Stimulated activated CD8-positive, alpha-beta memory T cell treated with anti-CD3 and anti-CD28 coated beads, Interleukin-4, amount 100 ng/mL, for 1 hour (primary cell): ENCODE measurements around the gene ZBTB45.
"Not testable (repeated sequence)": the region's sequence is repeated elsewhere in the genome, so short reads cannot be mapped to it uniquely, and the experiment has no call there.

Experiments used
- DNase-seq, 2 donors: peaks; one replicate each; pipeline ENCODE4 v3.0.0-alpha.2; 2020; ENCODE audit warnings: low read depth in 2 of 2, low spot score in 1 of 2

Gene ZBTB45

GRCh38 chr19:58539169-58539559 is 19.6 kb upstream of the ZBTB45 start:
- not testable (repeated sequence) for DNase-seq

- DNase-seq, result no peak
Observed at GRCh38 chr19:58538257-58539168, 18.9 kb upstream of the ZBTB45 start.

- no peak for DNase-seq
Observed at GRCh38 chr19:58536852-58537798, 17.5 kb upstream of the ZBTB45 start.

GRCh38 chr19:58535857-58536256 is 16.2 kb upstream of the ZBTB45 start:
- no peak for DNase-seq

GRCh38 chr19:58531034-58531840 is 11.6 kb upstream of the ZBTB45 start:
- no peak for DNase-seq

- DNase-seq, result no peak
Observed at GRCh38 chr19:58529405-58529804, 9.8 kb upstream of the ZBTB45 start.

- DNase-seq, result no peak
Observed at GRCh38 chr19:58522709-58523108, 3.1 kb upstream of the ZBTB45 start.

GRCh38 chr19:58521651-58522050 is 2.0 kb upstream of the ZBTB45 start:
- DNase-seq, result no peak

GRCh38 chr19:58520257-58520599 is 618 bp upstream of the ZBTB45 start:
- no peak for DNase-seq

GRCh38 chr19:58519087-58519354 is 589 bp downstream of the ZBTB45 start:
- no peak for DNase-seq

- DNase-seq, result no peak
Observed at GRCh38 chr19:58518256-58519086, 1.1 kb downstream of the ZBTB45 start.

- no peak for DNase-seq
Observed at GRCh38 chr19:58516964-58517833, 2.4 kb downstream of the ZBTB45 start.

- DNase-seq, result no peak
Observed at GRCh38 chr19:58516246-58516836, 3.3 kb downstream of the ZBTB45 start.

GRCh38 chr19:58515259-58515658 is 4.4 kb downstream of the ZBTB45 start:
- no peak for DNase-seq

GRCh38 chr19:58514564-58515022 is 5.0 kb downstream of the ZBTB45 start:
- DNase-seq, result no peak

- peak; percentile 85 to 87 for DNase-seq
Observed at GRCh38 chr19:58513694-58514563, 5.7 kb downstream of the ZBTB45 start.

GRCh38 chr19:58513213-58513693 is 6.4 kb downstream of the ZBTB45 start:
- no peak for DNase-seq
